MM.1S (cell line): Measurements from ENCODE around the gene SNCAIP.

Experiments
- DNase-seq: peaks from one replicate; pipeline ENCODE4 v3.0.0-alpha.2; 2015
- H2AFZ ChIP-seq: fragments of 300-600 bp; sonication (generic); 2 replicates; pipeline ENCODE4 v1.6.0; 2016; ENCODE audit warnings: antibody characterized with exemption, low read length
- H3F3A ChIP-seq: fragments of 300-600 bp; sonication (generic); 2 replicates; pipeline ENCODE4 v1.6.1; 2016; ENCODE audit warnings: mild to moderate bottlenecking, antibody characterized with exemption, low read length, moderate library complexity, mixed read lengths; ENCODE audit not compliant: insufficient read depth
- H3K27ac ChIP-seq: fragments of 300-600 bp; sonication (generic); 2 replicates; pipeline ENCODE4 v1.5.1; 2016; ENCODE audit warnings: mild to moderate bottlenecking, low read length
- H3K27me3 ChIP-seq: fragments of 300-600 bp; sonication (generic); replicated peaks from 2 replicates; pipeline ENCODE4 v1.6.0; 2016; ENCODE audit warnings: low read length; ENCODE audit not compliant: insufficient read depth
- H3K36me3 ChIP-seq: fragments of 300-600 bp; sonication (generic); replicated peaks from 2 replicates; pipeline ENCODE4 v1.6.1; 2016; ENCODE audit warnings: mild to moderate bottlenecking, low read length, mixed read lengths; ENCODE audit not compliant: insufficient read depth
- H3K4me1 ChIP-seq: fragments of 300-600 bp; sonication (generic); 2 replicates; pipeline ENCODE4 v1.6.1; 2016; ENCODE audit warnings: low read length, mixed read lengths
- H3K4me2 ChIP-seq: fragments of 300-600 bp; sonication (generic); 2 replicates; pipeline ENCODE4 v1.6.0; 2016; ENCODE audit warnings: low read depth, low read length
- H3K4me3 ChIP-seq: fragments of 300-600 bp; sonication (generic); 2 replicates; pipeline ENCODE4 v1.5.1; 2016; ENCODE audit warnings: low read length, mixed read lengths
- H3K79me2 ChIP-seq: fragments of 300-600 bp; sonication (generic); 2 replicates; pipeline ENCODE4 v1.6.1; 2016; ENCODE audit warnings: mixed run types, low read length, mixed read lengths
- H3K9ac ChIP-seq: fragments of 300-600 bp; sonication (generic); 2 replicates; pipeline ENCODE4 v1.6.1; 2016; ENCODE audit warnings: low read length, mixed read lengths
- H3K9me2 ChIP-seq: fragments of 300-600 bp; sonication (generic); replicated peaks from 2 replicates; pipeline ENCODE4 v1.6.1; 2016; ENCODE audit warnings: mild to moderate bottlenecking, low read length, mixed read lengths; ENCODE audit not compliant: insufficient read depth
- H3K9me3 ChIP-seq: fragments of 300-600 bp; sonication (generic); replicated peaks from 2 replicates; pipeline ENCODE4 v1.6.1; 2016; ENCODE audit warnings: mild to moderate bottlenecking, low read length, mixed read lengths; ENCODE audit not compliant: insufficient read depth
- H4K20me1 ChIP-seq: fragments of 300-600 bp; sonication (generic); 2 replicates; pipeline ENCODE4 v1.6.1; 2016; ENCODE audit warnings: mild to moderate bottlenecking, low read length, moderate library complexity, mixed read lengths; ENCODE audit not compliant: insufficient read depth
- EZH2 ChIP-seq: fragments of 300-600 bp; sonication (generic); optimal IDR thresholded peaks from 2 replicates; pipeline ENCODE3; 2017; ENCODE audit warnings: low read depth, mild to moderate bottlenecking, antibody characterized with exemption, low read length, mixed read lengths
- EZH2phosphoT487 ChIP-seq: fragments of 300-600 bp; sonication (generic); IDR thresholded peaks from 2 replicates; pipeline ENCODE4 v1.6.1; 2018; ENCODE audit warnings: antibody characterized with exemption, low read length
- TF ChIP-seq, protein P1 (sequence below): fragments of 300-600 bp; sonication (generic); IDR thresholded peaks from 2 replicates; pipeline ENCODE4 v1.5.1; 2016; ENCODE audit warnings: antibody characterized with exemption, low read length, mixed read lengths

SNCAIP gene

DNA sequence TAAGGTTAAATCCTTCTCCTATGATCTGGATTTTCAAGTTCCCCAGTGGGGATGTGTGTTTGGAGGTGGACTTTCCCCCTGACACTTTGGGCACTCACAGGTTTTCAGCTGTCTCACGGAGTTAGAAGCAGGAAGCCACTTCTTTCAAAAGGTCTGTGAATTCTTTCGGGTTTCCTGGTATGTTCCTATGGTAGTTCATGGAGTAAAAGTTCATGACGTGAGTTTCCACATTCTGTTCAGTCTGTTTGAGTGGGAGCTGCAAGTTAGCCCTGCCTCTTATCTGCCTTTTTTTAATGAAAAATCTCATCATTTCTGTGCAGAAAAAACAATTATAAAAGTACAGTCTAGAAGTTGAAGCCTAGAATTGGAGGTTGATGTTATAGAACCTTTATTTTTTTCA, 24.9 kb upstream of the SNCAIP start:
- no peak overlapping the region for H3K4me2 ChIP-seq
- no peak overlapping the region for H3K4me3 ChIP-seq
- H3K9ac ChIP-seq, result no peak overlapping the region
- no peak overlapping the region for H2AFZ ChIP-seq
- no peak for DNase-seq
- H3K27ac ChIP-seq, result no peak overlapping the region
- no peaks in the 10 kb centered on the region for H3K9me2 ChIP-seq
- no peaks in the 10 kb centered on the region for H3K36me3 ChIP-seq
- no peaks in the 10 kb centered on the region for H4K20me1 ChIP-seq
- no peaks in the 10 kb centered on the region for H3K9me3 ChIP-seq
- no peaks in the 10 kb centered on the region for H3F3A ChIP-seq
- no peaks in the 10 kb centered on the region for H3K27me3 ChIP-seq
- no peaks in the 10 kb centered on the region for H3K4me1 ChIP-seq
- TF ChIP-seq, protein P1, sequence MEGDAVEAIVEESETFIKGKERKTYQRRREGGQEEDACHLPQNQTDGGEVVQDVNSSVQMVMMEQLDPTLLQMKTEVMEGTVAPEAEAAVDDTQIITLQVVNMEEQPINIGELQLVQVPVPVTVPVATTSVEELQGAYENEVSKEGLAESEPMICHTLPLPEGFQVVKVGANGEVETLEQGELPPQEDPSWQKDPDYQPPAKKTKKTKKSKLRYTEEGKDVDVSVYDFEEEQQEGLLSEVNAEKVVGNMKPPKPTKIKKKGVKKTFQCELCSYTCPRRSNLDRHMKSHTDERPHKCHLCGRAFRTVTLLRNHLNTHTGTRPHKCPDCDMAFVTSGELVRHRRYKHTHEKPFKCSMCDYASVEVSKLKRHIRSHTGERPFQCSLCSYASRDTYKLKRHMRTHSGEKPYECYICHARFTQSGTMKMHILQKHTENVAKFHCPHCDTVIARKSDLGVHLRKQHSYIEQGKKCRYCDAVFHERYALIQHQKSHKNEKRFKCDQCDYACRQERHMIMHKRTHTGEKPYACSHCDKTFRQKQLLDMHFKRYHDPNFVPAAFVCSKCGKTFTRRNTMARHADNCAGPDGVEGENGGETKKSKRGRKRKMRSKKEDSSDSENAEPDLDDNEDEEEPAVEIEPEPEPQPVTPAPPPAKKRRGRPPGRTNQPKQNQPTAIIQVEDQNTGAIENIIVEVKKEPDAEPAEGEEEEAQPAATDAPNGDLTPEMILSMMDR, result no peak
- TF ChIP-seq EZH2 (no peak), EZH2phosphoT487 (no peak)
- H3K79me2 ChIP-seq, result no peaks in the 10 kb centered on the region

DNA sequence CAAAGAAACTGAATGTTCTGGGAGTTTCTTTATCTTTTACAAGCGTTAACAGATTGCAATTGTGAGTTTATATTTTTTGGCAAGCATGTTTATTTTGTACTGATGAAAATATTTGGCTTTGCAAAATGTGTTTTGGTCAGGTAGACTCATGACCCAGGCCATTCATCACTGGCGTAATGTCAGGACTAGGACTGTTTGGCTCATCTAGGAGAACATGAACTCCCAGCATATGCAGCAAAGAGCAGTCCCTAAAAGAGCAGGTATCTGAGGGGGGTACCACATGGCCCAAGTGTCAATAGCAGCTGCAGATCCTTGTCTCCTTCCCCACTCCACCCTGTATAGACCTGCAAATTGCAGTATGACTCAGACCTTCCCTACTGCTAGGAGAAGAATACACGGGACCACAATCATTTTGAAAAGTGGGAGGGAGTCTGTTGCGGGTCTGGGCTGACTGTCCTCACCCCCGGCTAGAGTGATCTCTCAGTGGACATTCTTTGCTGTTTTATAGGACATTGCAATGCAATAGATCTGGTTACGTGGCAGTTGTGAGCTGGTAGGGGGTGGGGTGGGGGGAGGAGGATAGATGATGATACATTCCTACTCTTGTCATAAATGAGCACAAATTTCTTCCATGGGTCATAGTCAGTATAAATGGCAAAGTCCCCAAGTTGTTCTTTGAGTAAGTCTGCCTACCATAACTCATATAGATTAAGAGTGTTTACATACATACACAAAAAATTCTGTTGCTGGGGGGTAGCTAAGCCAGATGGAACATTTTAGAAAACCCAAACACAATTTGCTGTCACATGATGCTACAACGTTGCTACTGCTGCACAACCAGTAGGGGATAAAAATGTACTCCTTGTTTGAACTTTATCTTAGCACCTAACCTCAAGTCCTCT, 20.8 kb upstream of the SNCAIP start:
- Histone ChIP-seq H3K27me3 (no peaks in the 10 kb centered on the region), H4K20me1 (no peaks in the 10 kb centered on the region)
- TF ChIP-seq EZH2 (no peak), EZH2phosphoT487 (no peak)
- TF ChIP-seq, protein P1, result no peak

DNA sequence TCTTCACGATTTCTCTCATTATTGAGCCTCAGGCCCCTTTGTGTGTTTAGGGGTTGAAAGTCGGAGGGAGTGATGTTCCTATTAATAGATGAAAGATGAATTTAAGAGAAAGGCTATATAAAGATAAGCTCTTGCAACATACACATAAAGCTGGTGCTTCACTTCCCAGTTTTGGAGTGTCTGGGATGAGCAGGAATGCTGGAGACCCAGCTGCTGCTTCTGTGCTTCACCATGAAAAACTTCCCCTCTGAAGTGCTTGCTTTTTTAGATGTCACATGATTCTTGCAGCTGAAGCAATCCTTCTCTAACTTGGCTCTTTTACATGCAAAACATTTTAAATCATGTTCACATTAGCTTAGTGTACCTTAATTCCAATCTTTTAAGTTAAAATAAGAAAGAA, 19.7 kb upstream of the SNCAIP start:
- Histone ChIP-seq H3K9me3 (no peaks in the 10 kb centered on the region), H3K4me2 (no peak overlapping the region), H3K4me1 (peaks cover 12% of the 10 kb centered on the region), H3K4me3 (no peak overlapping the region), H3K36me3 (no peaks in the 10 kb centered on the region), H3F3A (peaks cover 5% of the 10 kb centered on the region; the same call in 1 of the 2 replicates), H3K27me3 (no peaks in the 10 kb centered on the region), H3K27ac (no peak overlapping the region), H2AFZ (no peak overlapping the region), H4K20me1 (no peaks in the 10 kb centered on the region), H3K9me2 (no peaks in the 10 kb centered on the region), H3K9ac (no peak overlapping the region), H3K79me2 (no peaks in the 10 kb centered on the region)
- no peak for DNase-seq
- TF ChIP-seq, protein P1, result no peak
- TF ChIP-seq EZH2 (no peak), EZH2phosphoT487 (no peak)

More for the DNA sequence above, 20.8 kb upstream of the SNCAIP start:
- Histone ChIP-seq H3K36me3 (no peaks in the 10 kb centered on the region), H3F3A (no peaks in the 10 kb centered on the region), H3K79me2 (no peaks in the 10 kb centered on the region), H3K9me3 (no peaks in the 10 kb centered on the region), H3K4me3 (no peak overlapping the region), H3K9ac (no peak overlapping the region), H3K4me1 (peaks cover under 1% of the 10 kb centered on the region; the same call in 1 of the 2 replicates), H3K9me2 (no peaks in the 10 kb centered on the region), H3K4me2 (no peak overlapping the region), H3K27ac (no peak overlapping the region), H2AFZ (no peak overlapping the region)
- no peak for DNase-seq
